Kidney epithelial cell (primary cell): ENCODE results near the gene TIMP2. TPM values are rescaled to one million over a fixed set of nuclear protein-coding genes. Genes with fewer than 3 reads are reported as not detected.
"Not testable (repeated sequence)": the region's sequence is repeated elsewhere in the genome, so short reads cannot be mapped to it uniquely, and the experiment has no call there.

Experiments
- DNase-seq: peaks from one replicate; pipeline ENCODE4 v3.0.0-alpha.2; 2010; ENCODE audit warnings: low read depth
- H3K27me3 ChIP-seq: 2 replicates; pipeline ENCODE4 v1.6.0; 2011; ENCODE audit warnings: low read length; ENCODE audit not compliant: control insufficient read depth, insufficient read depth
- H3K36me3 ChIP-seq: 2 replicates; pipeline ENCODE4 v1.5.1; 2011; ENCODE audit warnings: low read length; ENCODE audit not compliant: control insufficient read depth, insufficient read depth
- H3K4me3 ChIP-seq: 2 replicates; pipeline ENCODE4 v1.5.1; 2011; ENCODE audit warnings: low read depth, mild to moderate bottlenecking, control low read depth, low read length
- total RNA-seq: library from RNA; depleted of rRNA; stranded (reverse); fragments of >200 nt; gene quantifications from 2 replicates; pipeline ENCODE4 v1.2.3, GENCODE V29; 2015
- TF ChIP-seq, protein P1 (sequence below): IDR thresholded peaks from 2 replicates; pipeline ENCODE4 v1.5.1; 2011; ENCODE audit warnings: mild to moderate bottlenecking, moderate library complexity, low read length, control low read depth, inconsistent platforms; ENCODE audit not compliant: insufficient read depth, poor library complexity, severe bottlenecking

The TIMP2 gene
- total RNA-seq, 1 donor from 2014 or later, result 130 TPM

DNA sequence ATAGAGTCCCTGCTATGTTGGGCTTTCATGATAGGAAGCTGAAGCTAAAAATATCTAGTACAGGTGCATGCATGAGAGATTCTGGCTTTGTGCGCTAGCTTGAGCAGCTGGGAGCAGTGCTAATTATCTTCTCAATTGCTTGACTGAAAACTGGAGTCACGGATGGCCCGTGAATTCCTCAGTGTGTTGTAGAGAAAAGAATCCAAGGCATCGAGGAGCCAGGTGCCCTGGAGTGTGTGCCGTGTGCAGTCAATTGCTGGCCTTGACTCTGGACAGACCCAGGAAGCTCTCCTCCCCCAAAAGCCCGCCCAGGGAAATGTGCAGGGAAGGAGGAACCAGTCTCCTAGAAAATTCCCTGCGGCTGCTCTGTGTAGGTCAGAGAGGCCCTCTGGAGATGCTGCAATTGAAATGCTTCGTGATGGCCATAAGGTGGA, 40.3 kb upstream of the TIMP2 start:
- Histone ChIP-seq H3K4me3 (no peak overlapping the region), H3K36me3 (peaks cover 1% of the 10 kb centered on the region), H3K27me3 (no peaks in the 10 kb centered on the region)
- DNase-seq, result no peak
- TF ChIP-seq, protein P1, sequence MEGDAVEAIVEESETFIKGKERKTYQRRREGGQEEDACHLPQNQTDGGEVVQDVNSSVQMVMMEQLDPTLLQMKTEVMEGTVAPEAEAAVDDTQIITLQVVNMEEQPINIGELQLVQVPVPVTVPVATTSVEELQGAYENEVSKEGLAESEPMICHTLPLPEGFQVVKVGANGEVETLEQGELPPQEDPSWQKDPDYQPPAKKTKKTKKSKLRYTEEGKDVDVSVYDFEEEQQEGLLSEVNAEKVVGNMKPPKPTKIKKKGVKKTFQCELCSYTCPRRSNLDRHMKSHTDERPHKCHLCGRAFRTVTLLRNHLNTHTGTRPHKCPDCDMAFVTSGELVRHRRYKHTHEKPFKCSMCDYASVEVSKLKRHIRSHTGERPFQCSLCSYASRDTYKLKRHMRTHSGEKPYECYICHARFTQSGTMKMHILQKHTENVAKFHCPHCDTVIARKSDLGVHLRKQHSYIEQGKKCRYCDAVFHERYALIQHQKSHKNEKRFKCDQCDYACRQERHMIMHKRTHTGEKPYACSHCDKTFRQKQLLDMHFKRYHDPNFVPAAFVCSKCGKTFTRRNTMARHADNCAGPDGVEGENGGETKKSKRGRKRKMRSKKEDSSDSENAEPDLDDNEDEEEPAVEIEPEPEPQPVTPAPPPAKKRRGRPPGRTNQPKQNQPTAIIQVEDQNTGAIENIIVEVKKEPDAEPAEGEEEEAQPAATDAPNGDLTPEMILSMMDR, result no peak

DNA sequence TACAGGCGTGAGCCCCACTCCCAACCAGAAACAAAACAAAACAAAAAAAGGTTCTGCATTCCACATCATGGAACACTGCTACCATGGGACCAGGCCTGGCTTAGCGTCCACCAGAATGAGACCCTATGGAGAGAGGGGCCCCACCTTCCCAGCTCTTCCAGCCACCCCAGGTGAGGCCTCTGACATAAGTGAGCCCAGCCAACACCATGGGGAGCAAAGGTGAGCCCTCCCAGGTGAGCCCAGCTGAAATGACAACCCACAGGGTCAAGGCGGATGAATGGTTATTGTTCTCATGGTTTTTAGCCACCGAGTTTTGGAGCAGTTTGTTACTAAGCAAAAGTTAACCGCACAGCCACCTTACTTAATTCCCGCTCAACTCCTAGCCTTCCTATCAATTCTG, 38.2 kb upstream of the TIMP2 start:
- Histone ChIP-seq H3K27me3 (no peaks in the 10 kb centered on the region), H3K4me3 (no peak overlapping the region), H3K36me3 (no peaks in the 10 kb centered on the region)
- TF ChIP-seq, protein P1, result no peak
- DNase-seq, result no peak

DNA sequence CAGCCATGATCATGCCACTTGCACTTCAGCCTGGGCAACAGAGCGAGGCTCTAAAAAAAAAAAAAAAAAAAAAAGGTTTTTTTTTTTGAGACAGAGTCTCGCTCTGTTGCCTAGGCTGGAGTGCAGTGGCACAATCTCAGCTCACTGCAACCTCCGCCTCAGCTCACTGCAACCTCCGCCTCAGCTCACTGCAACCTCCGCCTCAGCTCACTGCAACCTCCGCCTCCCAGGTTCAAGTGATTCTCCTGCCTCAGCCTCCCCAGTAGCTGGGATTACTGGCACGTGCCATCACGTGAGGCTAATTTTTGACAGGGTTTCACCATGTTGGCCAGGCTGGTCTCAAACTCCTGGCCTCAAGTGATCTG, 37.8 kb upstream of the TIMP2 start:
- H3K4me3 ChIP-seq, H3K36me3 ChIP-seq, H3K27me3 ChIP-seq, DNase-seq: not testable (repeated sequence)

DNA sequence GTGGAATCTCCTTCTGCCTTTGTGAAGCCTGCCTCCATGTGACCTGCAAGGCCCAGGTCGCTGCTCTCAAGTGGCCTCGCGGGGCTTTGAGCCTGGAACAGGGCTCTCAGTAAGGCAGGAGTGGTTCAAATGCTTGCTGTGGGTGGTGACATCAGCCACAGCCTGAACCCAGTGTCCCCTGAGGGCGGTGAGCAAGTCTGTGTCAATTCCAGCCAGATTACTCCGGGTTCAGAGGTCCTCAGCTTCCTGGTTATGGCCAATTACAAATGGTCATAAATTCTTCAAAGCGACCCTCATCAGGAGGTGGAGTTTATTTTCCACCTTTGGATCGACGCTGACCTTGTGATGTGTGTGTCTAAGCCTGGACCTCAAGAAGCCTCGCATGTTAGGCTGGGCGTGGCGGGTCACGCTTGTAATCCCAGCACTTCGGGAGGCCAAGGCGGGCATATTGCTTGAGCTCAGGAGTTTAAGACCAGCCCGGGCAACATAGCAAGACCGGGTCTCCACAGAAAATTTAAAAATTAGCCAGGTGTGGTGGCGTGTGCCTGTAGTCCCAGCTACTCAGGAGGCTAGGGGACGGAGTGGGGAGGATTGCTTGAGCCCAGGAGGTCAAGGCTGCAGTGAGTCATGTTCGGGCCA, 37.3 kb upstream of the TIMP2 start:
- H3K4me3 ChIP-seq, result no peak overlapping the region
- DNase-seq, result no peak
- TF ChIP-seq, protein P1, result no peak
- H3K27me3 ChIP-seq, result no peaks in the 10 kb centered on the region
- H3K36me3 ChIP-seq, result no peaks in the 10 kb centered on the region

DNA sequence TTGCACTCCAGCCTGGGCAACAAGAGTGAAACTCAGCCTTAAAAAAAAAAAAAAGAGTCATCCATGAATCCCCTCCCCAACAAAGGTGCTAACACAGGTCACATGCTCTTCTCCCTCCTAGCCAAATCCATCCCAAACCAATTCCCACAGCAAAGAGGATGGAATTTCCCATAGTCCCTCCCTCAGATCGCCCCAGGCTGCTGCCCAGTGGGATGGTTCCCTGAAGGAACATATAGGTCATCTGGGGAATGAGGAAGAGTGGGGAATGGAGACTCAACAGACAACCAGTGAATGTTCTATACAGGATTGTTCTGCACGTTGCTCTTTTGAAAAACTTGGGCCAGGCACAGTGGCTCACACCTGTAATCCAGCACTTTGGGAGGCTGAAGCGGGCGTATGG, 36.4 kb upstream of the TIMP2 start:
- no peak overlapping the region for H3K4me3 ChIP-seq
- TF ChIP-seq, protein P1, result no peak

DNA sequence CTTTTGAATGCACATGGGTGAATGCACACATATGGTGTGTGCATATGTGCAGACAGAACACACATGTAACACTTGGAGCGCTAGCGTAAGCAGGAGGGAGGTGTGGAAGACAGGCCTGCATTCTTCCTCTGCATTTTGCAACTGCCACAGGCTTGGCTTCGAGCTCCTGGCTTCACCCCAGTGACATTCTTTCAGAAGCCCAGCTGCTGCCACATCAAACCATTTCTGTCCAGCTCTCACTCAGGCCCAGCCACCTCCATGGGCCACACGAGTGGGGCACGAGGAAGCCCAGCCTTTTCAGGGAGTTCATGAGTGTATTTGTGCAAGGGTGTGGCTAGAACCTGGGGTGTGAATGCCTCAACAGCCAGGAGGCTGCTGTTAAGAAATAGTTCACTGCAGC, 35.7 kb upstream of the TIMP2 start:
- TF ChIP-seq, protein P1, result no peak
- no peak for DNase-seq
- Histone ChIP-seq H3K27me3 (no peaks in the 10 kb centered on the region), H3K36me3 (no peaks in the 10 kb centered on the region), H3K4me3 (no peak overlapping the region)

More for the DNA sequence above, 36.4 kb upstream of the TIMP2 start:
- Histone ChIP-seq H3K27me3 (no peaks in the 10 kb centered on the region), H3K36me3 (no peaks in the 10 kb centered on the region)
- DNase-seq, result no peak
